SK-N-SH treated with all-trans-retinoic acid at 6 μM for 48 hours (cell line): ENCODE measurements around the gene MKRN3.

Experiments
- ATAC-seq: fragments of 200-7000 bp; cut with Tn5 transposase; 3 replicates; pipeline ENCODE4 v1.9.1; 2020; ENCODE audit warnings: mild to moderate bottlenecking, moderate library complexity
- ARNTL ChIP-seq: fragments of 450-650 bp; formaldehyde crosslinking; IDR thresholded peaks from 2 replicates; pipeline ENCODE4 v1.5.0; 2020; ENCODE audit warnings: low read depth, mild to moderate bottlenecking, moderate library complexity, borderline replicate concordance
- CSDC2 ChIP-seq: fragments of 250-450 bp; sonication (Bioruptor Pico); IDR thresholded peaks from 2 replicates; pipeline ENCODE4 v1.5.0; 2020; ENCODE audit warnings: mild to moderate bottlenecking, moderate library complexity
- ESRRG ChIP-seq: fragments of 250-450 bp; sonication (Bioruptor Pico); IDR thresholded peaks from 2 replicates; pipeline ENCODE4 v1.6.1; 2021; ENCODE audit warnings: mild to moderate bottlenecking
- GLIS3 ChIP-seq: fragments of 250-450 bp; sonication (Bioruptor Pico); IDR thresholded peaks from 2 replicates; pipeline ENCODE4 v1.5.0; 2020; ENCODE audit warnings: mild to moderate bottlenecking, moderate library complexity
- ISL1 ChIP-seq: fragments of 250-450 bp; sonication (Bioruptor Pico); IDR thresholded peaks from 2 replicates; pipeline ENCODE4 v2.1.2; 2022; ENCODE audit warnings: mild to moderate bottlenecking, moderate library complexity
- OSR1 ChIP-seq: fragments of 250-450 bp; sonication (Bioruptor Pico); IDR thresholded peaks from 2 replicates; pipeline ENCODE4 v1.8.0; 2022; ENCODE audit warnings: moderate library complexity, mild to moderate bottlenecking, inconsistent platforms
- RARB ChIP-seq: fragments of 250-450 bp; sonication (Bioruptor Pico); IDR thresholded peaks from 2 replicates; pipeline ENCODE4 v1.8.0; 2021; ENCODE audit warnings: mild to moderate bottlenecking, moderate library complexity
- SNAI2 ChIP-seq: fragments of 250-450 bp; sonication (Bioruptor Pico); IDR thresholded peaks from 2 replicates; pipeline ENCODE4 v1.5.0; 2020; ENCODE audit warnings: mild to moderate bottlenecking, moderate library complexity
- TCF4 ChIP-seq: fragments of 250-450 bp; sonication (Bioruptor Pico); IDR thresholded peaks from 2 replicates; pipeline ENCODE4 v1.8.0; 2021; ENCODE audit warnings: mild to moderate bottlenecking, moderate library complexity, borderline replicate concordance
- TOX ChIP-seq: fragments of 250-450 bp; sonication (Bioruptor Pico); IDR thresholded peaks from 2 replicates; pipeline ENCODE4 v1.8.0; 2021; ENCODE audit warnings: mild to moderate bottlenecking, moderate library complexity, borderline replicate concordance
- ZC3H10 ChIP-seq: fragments of 250-450 bp; sonication (Bioruptor Pico); IDR thresholded peaks from 2 replicates; pipeline ENCODE4 v1.5.1; 2021; ENCODE audit warnings: mild to moderate bottlenecking, moderate library complexity
- ZFP3 ChIP-seq: fragments of 250-450 bp; sonication (Bioruptor Pico); IDR thresholded peaks from 2 replicates; pipeline ENCODE4 v1.5.0; 2020; ENCODE audit warnings: mild to moderate bottlenecking, moderate library complexity
- ZFP30 ChIP-seq: fragments of 450-650 bp; formaldehyde crosslinking; IDR thresholded peaks from 2 replicates; pipeline ENCODE4 v1.5.0; 2022; ENCODE audit warnings: mild to moderate bottlenecking, moderate library complexity
- ZNF70 ChIP-seq: fragments of 450-650 bp; formaldehyde crosslinking; IDR thresholded peaks from 2 replicates; pipeline ENCODE4 v1.5.0; 2020; ENCODE audit warnings: mild to moderate bottlenecking, moderate library complexity
- ZNF8 ChIP-seq: fragments of 450-650 bp; formaldehyde crosslinking; IDR thresholded peaks from 2 replicates; pipeline ENCODE4 v1.5.0; 2020; ENCODE audit warnings: mild to moderate bottlenecking, moderate library complexity
- TF ChIP-seq, protein P1 (sequence below): fragments of 250-450 bp; sonication (Bioruptor Pico); IDR thresholded peaks from 2 replicates; pipeline ENCODE4 v1.5.1; 2021; ENCODE audit warnings: mild to moderate bottlenecking, moderate library complexity
- TF ChIP-seq, protein P2 (sequence below): fragments of 250-450 bp; sonication (Bioruptor Pico); IDR thresholded peaks from 2 replicates; pipeline ENCODE4 v1.8.0; 2020; ENCODE audit warnings: mild to moderate bottlenecking, moderate library complexity, borderline replicate concordance
- TF ChIP-seq, protein P3 (sequence below): fragments of 250-450 bp; sonication (Bioruptor Pico); IDR thresholded peaks from 2 replicates; pipeline ENCODE4 v1.5.0; 2020; ENCODE audit warnings: mild to moderate bottlenecking, moderate library complexity
- TF ChIP-seq, protein P4 (sequence below): fragments of 250-450 bp; sonication (Bioruptor Pico); IDR thresholded peaks from 2 replicates; pipeline ENCODE4 v1.5.1; 2020; ENCODE audit warnings: low read depth, mild to moderate bottlenecking, moderate library complexity
- TF ChIP-seq, protein P5 (sequence below): fragments of 250-450 bp; sonication (Bioruptor Pico); IDR thresholded peaks from 2 replicates; pipeline ENCODE4 v1.8.0; 2021; ENCODE audit warnings: low read depth, mild to moderate bottlenecking, moderate library complexity, borderline replicate concordance

The MKRN3 gene

DNA sequence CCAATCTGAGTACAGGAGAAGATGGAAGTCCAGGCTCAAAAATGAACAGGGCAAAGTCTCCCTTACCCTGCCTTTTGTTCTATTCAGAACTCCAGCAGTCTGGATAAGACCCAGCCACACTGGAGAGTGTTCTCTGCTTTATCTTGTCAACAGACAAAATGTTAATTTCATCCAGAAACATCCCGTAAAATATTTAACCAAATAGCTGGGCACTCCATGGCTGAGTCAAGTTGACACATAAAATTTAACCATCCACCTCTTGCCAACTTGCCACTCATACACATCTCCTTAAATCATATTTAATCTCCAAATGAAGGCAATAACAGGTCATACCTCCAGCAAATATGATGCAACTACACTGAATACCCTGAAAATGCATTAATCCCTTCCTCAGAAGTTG is 33.6 kb downstream of the MKRN3 start:
- TF ChIP-seq RARB (CRISPR knock-in tag) = no peak
- TF ChIP-seq ZFP30 (CRISPR knock-in tag) = no peak
- no peak for ATAC-seq

DNA sequence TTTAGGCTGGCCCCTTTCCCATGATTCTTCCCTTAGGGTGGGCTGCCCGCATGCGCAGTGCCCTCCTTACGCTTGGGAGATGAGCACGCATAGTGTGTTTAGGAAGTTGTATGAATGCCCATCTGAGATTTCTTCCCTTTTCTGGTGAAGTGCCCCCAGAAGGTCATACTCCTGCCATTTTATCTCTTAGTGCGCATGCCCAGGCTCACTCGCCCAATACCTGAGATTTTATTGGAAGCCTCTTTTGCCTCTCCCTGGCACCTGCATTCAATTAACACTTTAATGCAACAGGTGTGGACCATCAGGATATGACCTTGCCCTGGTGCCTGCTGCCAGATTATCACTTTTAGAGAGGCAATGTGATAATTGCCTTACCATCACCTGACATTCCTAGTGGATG is 36.6 kb downstream of the MKRN3 start:
- no peak for ATAC-seq
- TF ChIP-seq SNAI2 (CRISPR knock-in tag) (no peak), ISL1 (CRISPR knock-in tag) (no peak), TOX (CRISPR knock-in tag) (no peak), ESRRG (no peak), ZNF70 (CRISPR knock-in tag) (no peak), ZC3H10 (CRISPR knock-in tag) (no peak), GLIS3 (no peak), ZNF8 (CRISPR knock-in tag) (no peak), TCF4 (no peak), ZFP3 (CRISPR knock-in tag) (no peak), ARNTL (no peak), RARB (CRISPR knock-in tag) (no peak), CSDC2 (CRISPR knock-in tag) (no peak), ZFP30 (CRISPR knock-in tag) (no peak)
- TF ChIP-seq, protein P1, sequence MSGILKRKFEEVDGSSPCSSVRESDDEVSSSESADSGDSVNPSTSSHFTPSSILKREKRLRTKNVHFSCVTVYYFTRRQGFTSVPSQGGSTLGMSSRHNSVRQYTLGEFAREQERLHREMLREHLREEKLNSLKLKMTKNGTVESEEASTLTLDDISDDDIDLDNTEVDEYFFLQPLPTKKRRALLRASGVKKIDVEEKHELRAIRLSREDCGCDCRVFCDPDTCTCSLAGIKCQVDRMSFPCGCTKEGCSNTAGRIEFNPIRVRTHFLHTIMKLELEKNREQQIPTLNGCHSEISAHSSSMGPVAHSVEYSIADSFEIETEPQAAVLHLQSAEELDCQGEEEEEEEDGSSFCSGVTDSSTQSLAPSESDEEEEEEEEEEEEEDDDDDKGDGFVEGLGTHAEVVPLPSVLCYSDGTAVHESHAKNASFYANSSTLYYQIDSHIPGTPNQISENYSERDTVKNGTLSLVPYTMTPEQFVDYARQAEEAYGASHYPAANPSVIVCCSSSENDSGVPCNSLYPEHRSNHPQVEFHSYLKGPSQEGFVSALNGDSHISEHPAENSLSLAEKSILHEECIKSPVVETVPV = no peak
- TF ChIP-seq, protein P2, sequence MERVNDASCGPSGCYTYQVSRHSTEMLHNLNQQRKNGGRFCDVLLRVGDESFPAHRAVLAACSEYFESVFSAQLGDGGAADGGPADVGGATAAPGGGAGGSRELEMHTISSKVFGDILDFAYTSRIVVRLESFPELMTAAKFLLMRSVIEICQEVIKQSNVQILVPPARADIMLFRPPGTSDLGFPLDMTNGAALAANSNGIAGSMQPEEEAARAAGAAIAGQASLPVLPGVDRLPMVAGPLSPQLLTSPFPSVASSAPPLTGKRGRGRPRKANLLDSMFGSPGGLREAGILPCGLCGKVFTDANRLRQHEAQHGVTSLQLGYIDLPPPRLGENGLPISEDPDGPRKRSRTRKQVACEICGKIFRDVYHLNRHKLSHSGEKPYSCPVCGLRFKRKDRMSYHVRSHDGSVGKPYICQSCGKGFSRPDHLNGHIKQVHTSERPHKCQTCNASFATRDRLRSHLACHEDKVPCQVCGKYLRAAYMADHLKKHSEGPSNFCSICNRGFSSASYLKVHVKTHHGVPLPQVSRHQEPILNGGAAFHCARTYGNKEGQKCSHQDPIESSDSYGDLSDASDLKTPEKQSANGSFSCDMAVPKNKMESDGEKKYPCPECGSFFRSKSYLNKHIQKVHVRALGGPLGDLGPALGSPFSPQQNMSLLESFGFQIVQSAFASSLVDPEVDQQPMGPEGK (CRISPR knock-in tag) = no peak
- TF ChIP-seq, protein P3, sequence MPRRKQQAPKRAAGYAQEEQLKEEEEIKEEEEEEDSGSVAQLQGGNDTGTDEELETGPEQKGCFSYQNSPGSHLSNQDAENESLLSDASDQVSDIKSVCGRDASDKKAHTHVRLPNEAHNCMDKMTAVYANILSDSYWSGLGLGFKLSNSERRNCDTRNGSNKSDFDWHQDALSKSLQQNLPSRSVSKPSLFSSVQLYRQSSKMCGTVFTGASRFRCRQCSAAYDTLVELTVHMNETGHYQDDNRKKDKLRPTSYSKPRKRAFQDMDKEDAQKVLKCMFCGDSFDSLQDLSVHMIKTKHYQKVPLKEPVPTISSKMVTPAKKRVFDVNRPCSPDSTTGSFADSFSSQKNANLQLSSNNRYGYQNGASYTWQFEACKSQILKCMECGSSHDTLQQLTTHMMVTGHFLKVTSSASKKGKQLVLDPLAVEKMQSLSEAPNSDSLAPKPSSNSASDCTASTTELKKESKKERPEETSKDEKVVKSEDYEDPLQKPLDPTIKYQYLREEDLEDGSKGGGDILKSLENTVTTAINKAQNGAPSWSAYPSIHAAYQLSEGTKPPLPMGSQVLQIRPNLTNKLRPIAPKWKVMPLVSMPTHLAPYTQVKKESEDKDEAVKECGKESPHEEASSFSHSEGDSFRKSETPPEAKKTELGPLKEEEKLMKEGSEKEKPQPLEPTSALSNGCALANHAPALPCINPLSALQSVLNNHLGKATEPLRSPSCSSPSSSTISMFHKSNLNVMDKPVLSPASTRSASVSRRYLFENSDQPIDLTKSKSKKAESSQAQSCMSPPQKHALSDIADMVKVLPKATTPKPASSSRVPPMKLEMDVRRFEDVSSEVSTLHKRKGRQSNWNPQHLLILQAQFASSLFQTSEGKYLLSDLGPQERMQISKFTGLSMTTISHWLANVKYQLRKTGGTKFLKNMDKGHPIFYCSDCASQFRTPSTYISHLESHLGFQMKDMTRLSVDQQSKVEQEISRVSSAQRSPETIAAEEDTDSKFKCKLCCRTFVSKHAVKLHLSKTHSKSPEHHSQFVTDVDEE (CRISPR knock-in tag) = no peak
- TF ChIP-seq, protein P4, sequence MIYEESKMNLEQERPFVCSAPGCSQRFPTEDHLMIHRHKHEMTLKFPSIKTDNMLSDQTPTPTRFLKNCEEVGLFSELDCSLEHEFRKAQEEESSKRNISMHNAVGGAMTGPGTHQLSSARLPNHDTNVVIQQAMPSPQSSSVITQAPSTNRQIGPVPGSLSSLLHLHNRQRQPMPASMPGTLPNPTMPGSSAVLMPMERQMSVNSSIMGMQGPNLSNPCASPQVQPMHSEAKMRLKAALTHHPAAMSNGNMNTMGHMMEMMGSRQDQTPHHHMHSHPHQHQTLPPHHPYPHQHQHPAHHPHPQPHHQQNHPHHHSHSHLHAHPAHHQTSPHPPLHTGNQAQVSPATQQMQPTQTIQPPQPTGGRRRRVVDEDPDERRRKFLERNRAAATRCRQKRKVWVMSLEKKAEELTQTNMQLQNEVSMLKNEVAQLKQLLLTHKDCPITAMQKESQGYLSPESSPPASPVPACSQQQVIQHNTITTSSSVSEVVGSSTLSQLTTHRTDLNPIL (CRISPR knock-in tag) = no peak

DNA sequence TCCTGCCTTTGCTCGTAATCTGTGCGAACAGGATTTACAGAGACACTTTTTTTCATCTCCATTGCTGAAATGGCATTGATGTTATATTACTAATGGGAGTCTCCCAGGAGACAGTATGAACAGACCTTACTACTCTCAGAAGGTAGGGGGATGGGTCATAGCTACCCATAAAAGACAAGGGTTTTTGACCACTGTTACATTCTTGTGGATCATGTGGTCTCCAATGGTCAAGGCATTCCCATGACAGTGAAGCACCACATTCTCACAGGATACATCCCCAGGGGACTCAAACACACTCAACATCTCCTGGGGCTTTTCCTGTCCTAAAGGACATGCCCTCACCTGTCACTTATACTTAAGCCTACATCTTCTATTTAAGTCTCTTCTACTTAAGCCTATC is 40.8 kb downstream of the MKRN3 start:
- no peak for ATAC-seq

More for the DNA sequence above, 40.8 kb downstream of the MKRN3 start:
- no peak for TF ChIP-seq ISL1 (CRISPR knock-in tag)
- TF ChIP-seq RARB (CRISPR knock-in tag) = no peak
- TF ChIP-seq, protein P5, sequence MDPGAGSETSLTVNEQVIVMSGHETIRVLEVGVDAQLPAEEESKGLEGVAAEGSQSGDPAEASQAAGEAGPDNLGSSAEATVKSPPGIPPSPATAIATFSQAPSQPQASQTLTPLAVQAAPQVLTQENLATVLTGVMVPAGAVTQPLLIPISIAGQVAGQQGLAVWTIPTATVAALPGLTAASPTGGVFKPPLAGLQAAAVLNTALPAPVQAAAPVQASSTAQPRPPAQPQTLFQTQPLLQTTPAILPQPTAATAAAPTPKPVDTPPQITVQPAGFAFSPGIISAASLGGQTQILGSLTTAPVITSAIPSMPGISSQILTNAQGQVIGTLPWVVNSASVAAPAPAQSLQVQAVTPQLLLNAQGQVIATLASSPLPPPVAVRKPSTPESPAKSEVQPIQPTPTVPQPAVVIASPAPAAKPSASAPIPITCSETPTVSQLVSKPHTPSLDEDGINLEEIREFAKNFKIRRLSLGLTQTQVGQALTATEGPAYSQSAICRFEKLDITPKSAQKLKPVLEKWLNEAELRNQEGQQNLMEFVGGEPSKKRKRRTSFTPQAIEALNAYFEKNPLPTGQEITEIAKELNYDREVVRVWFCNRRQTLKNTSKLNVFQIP (CRISPR knock-in tag) = no peak
- TF ChIP-seq ZNF70 (CRISPR knock-in tag) = no peak
- TF ChIP-seq, protein P1 = no peak
- TF ChIP-seq OSR1 (CRISPR knock-in tag) = no peak
- TF ChIP-seq TCF4 = no peak
